GM19099 (cell line): Measurements from ENCODE around the gene TIRAP.

Experiments
- POLR2A ChIP-seq: IDR thresholded peaks from 3 replicates; pipeline ENCODE4 v1.6.1; 2011; ENCODE audit warnings: low read depth; ENCODE audit not compliant: insufficient read length; ENCODE audit errors: extremely low read depth

Gene TIRAP

DNA sequence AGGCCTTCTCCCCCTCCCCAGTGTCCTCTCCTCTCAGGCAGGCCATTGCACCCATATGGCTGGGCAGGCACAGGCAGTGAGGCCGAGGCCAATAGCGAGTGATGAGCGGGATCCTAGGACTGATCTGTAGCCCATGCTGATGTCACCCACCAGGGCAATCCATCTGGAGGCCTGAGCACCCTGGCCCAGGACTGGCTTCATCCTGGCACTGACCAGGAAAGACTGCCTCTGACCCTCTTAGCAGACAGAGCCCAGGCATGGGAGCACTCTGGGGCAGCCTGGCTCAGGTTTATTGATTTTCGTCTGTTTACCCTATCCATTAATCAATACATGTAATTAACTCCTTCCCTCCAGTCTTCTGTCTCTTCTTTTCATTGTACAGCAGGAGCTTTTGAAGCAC, 5.1 kb upstream of the TIRAP start:
- no peak for TF ChIP-seq POLR2A

DNA sequence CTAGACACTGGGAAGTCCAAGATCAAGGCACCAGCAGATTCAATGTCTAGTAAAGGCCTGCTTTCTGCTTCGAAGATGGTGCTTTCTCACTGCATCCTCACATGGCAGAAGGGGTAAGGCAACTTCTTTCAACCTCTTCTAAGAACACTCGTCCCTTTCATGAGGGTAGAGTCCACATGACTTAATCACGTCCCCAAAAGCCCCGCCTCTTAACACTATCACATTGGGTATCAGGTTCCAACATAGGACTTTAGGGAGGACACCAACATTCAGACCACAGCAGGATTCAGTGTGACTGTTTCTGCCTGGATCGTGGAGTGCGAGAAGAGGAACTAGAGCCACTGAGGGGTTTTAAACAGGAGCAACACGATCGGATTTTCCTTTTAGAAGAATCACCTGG, 3.7 kb upstream of the TIRAP start:
- TF ChIP-seq POLR2A, result no peak

DNA sequence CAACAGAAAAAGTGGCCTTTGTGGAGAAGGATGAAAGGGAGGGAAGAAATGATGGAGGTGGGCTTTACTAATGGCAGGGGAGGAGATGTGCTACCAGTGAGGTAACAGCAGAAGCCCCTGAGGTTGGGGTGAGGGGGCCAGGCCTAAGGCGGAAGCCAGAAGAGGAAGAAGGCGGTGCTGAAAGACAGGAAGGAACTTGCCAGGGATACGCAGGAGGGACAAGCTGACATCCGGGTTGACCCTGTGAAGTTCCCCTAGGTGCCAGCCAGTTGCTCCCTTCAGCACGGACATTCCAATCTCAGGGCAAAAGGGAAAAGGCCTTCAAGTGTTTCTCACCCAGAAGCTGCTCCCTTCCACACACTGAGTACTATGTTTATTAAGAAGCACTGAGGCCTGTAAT, 2.3 kb upstream of the TIRAP start:
- no peak for TF ChIP-seq POLR2A

DNA sequence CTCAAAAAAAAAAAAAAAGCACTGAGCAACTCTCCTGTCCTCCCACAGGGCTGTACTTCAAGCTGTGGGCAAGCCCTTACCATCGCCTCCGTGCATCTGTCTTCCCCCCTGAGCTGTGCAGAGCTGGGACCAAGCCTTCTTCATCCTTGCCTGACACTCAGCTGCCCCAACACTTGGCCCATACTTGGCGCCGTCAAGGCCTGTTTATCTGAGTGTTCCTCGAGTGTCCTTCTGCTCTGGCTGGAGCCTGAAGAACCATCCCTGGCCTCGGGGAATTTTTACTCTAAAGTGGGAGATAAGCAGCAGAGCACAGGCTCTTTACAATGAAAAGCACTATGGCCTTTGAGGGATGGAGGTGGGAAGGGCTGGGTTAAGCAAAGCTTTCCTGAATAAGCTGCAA, 1.6 kb upstream of the TIRAP start:
- no peak for TF ChIP-seq POLR2A

DNA sequence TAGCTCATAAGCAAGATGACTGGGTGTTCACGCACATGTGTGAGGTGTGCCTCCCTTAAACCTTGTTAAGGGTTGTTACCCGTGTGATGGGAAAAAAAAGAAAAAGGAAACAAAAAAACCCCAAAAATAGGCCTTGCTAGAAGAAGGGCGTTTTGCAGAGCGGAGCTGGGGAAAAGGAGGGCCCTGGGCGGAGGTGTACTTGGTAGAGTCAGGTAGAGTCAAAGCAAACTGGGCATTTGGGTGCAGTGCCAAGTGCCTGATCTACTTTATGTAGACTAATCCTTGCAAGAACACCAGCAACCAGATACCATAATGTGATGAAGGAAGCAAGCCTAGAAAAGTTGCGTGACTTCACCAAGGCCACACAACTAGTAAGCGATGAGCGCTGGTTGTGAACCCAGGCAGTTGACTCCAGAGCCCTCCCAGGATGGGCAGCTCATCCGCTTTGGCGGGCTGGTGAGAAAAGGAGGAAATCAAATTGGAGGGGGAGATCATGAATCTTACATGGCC, 1.2 kb upstream of the TIRAP start:
- no peak for TF ChIP-seq POLR2A

DNA sequence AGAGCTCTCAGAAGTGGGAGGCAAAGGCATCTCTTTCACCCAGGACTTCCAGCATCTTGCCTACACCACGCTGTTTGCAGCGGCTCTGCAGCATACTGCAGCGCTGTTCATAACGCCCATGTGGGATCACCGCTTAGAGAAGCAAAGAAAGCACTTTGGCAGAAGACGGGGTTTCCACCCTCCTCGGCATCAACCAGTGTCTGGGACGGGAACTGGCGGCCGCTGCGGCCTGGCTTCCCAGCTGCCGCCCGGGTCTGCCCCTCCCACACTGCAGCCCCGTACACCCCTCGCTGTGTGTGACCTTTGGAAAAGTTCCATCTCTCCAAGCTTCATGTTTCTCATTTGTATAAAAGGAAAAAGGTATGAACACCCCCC, 545 bp upstream of the TIRAP start:
- no peak for TF ChIP-seq POLR2A

DNA sequence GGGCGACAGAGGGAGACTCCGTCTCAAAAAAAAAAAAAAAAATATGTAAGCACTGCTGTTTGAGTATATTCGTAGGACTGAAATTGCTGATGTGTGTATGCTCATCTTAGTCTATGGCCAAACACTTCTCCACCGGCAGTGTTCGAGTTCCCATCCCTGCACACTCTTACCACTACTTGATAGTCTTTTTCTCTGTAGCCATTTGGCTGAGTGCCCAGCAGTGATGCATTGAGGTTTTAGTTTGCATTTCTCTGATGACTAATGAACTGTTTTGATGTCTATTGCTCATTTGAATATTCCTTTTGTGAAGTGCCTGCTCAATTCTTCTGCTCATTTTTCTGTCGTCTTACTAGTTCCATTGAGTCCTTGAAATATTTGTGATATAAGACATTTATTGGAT, 1.9 kb downstream of the TIRAP start:
- no peak for TF ChIP-seq POLR2A

DNA sequence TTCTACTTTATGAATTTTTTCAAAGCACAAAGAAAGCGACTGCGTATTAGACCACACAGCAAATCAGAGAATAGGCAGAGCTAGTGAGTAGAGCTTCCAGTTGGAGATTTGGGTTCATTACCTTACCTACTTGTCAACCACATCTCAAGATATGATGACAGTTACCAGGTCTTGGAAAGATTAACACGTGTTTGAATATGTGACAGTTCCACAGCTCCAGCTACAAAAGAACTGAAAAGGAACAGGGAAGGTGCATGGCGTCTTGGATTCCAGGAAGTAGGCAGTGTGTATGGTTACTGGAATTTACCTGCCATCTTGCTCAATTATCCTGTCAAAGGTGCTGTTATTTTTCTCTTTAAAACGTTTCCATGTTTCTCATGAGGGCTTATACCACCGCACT, 5.3 kb downstream of the TIRAP start:
- TF ChIP-seq POLR2A, result no peak

DNA sequence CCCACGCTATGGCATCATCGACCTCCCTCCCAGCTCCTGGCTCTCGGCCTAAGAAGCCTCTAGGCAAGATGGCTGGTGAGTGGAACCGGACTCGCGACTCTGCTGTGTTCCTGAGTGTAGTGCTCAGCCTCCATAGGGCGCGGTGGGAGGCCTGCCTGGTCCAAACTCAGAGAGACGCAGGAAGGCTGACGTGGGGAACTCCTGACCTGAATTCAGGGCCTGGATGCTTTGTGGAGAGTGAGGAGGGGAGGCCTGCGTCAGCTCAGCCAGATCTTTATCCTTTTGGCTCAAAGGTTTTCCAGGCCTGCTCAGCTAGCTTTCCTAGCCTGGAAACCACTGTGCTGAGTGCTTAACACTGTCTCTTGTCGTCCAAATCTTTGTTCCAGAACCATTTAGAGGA, 8.0 kb downstream of the TIRAP start:
- no peak for TF ChIP-seq POLR2A

DNA sequence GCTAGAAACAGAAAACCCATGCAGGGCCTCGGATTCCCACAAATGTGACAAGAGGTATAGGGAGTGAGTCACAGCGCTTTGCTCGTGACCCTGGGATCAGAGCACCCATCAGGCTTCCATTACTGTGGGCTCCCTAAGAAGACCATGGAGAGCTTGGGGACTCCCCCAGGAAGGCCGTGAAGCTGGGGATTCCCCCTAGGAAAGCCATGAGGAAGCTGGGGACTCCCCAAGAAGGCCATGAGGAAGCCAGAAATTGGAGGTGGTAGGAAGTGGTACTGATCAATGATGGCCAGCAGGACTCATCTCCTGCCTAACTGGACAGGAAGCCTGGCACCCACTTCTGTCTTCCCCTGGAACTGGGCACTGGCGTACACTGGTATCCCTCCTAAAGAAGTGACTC, 10.8 kb downstream of the TIRAP start:
- TF ChIP-seq POLR2A, result no peak

DNA sequence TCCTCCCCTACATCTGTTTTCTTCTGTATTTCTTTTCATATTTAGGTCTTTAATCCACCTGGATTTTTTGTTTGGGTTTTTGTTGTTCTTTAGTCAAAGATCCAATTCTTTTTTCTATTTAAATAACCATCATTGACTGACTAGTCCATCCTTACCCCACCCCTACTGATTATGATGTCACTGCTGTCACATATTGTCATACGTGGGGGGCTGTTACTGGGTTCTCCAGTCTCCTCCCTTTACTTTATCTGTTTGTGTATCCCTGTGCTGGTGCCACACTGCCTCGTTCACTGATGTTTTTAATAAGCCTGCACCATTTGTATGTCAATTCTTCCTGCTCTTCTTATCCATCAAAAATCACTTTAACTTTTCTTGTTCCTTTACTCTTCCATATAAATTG, 14.1 kb downstream of the TIRAP start:
- TF ChIP-seq POLR2A, result no peak

DNA sequence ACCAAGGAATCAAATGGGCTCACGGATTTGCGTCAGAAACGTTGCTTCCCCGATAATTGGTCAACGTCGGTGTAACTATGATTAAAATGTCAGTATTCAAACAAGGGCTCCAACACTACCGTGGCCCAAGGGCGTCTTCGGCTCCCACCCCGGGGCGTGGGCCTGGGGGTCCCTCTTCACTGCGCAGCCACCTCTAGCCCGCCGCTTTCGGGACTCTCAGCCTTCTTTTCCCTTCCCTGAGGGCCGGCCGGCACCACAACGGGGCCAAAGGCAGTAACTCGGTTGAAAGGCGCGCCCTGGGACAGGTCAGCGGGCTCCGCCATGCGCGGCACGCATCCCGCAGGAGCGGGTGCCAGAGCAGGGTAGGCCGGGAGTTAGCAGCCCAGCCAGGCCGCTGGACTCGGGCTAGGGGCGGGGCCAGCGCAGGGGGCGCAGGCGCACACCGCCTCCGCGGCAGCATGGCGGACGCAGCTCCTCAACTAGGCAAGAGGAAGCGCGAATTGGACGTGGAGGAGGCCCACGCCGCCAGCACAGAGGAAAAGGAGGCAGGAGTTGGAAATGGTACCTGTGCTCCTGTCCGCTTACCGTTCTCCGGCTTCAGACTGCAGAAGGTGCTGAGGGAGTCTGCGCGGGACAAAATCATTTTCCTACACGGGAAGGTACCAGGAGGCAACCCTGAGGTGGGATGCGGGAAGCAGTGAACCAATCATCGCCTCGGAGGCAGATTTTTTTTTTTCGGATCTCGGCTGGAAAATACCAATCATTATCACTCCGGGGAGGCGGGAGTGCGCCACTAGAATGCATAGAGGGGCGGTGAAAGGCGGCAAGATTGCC, 20.9 kb downstream of the TIRAP start, which contains the start of gene DCPS:
DCPS (plus strand) TSS at position 438 of the 834 bp plus-strand sequence; CDS start at position 459, 21 bp downstream.
- TF ChIP-seq POLR2A, result peak; percentile 98

DNA sequence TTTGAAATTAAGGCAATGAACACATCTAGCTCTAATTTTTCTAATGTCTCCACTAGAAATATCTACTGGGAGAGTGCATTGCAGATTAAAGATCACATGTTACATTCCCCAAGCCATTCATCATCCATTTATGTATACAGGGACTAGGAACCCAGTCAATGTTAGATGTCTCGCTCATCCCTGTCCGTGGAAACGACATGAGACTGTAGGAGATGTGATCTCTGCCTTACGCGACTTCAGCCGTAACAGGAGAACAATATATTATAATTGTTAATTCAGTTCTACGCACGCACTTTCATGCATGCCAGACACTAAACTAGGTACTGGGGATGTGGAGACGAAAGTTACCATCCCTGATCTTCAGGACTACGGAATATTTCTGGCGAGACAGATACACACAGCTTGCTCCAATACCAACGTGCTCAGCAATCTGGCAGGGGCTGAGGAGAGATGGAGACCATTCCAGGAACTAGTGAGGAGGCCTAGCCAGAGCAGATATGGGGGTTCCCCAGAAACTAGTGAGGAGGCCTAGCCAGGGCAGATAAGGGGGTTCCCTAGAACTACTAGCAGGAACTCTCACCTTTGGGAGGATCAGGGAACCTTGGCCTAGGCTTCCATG, 21.7 kb downstream of the TIRAP start:
- no peak for TF ChIP-seq POLR2A

DNA sequence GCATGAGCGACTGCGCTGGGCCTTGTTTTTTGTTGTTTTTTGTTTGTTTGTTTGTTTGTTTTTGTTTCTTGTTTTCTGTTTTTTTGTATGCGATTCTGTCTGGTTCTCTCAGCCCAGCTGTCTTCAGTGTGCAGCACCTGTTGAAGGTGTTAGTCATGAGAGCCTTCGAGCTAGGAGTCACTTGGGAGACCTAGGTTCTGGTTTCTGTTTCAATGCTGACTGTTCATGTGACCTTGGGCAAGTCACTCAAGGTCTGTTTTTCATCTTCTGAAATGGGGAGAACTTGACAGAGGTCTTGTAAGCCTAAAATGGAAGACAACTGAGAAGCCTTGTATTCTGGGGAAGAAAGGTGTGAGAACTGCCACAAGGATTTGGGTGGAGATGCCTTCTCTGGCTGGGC, 22.8 kb downstream of the TIRAP start:
- TF ChIP-seq POLR2A, result no peak

DNA sequence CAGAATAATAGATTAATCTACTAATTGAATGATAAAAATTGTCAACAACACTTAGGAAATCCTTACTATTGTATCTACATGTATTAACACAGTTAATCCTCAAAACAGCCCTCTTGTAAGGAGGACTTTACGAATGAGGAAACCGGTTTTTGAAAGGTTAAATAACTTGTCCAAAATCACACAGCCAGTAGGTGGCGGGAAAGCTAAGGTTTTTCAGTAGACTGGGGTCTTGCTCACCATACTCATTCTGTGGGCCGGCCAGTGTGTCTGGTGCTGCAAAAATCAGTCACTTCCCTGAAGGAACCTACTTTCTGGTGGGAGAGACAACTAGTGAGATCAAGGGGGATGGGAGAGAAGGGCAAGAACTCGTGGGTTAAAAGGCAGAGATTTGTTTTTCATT, 24.8 kb downstream of the TIRAP start:
- TF ChIP-seq POLR2A, result no peak

DNA sequence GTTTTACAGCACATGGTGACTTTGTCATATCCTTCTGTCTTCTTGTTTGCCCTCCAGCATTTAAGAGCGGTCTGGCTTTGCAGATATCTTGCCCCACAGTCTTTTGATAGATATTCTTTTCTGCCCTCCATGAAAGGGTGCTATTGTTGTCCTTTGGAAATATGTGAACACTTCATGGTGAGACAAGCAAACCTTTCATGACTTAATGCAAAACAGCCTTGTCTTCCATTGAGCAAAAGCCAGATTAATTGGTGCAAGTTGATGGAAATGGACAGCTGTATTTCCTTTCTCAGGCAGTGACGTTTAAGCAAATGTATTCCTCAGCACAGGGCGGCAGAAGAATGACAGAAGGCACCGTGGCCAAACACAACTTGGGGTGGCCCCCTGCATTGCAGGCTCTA, 25.4 kb downstream of the TIRAP start:
- no peak for TF ChIP-seq POLR2A
